Endothelial cell of umbilical vein (primary cell): ENCODE measurements around the gene ABT1. TPM values are rescaled to one million over a fixed set of nuclear protein-coding genes. Genes with fewer than 3 reads are reported as not detected.

ENCODE experiments used
- BruUV-seq: library from RNA; stranded (reverse); fragments of 400-500 nt; replicated peaks from 2 replicates; lab custom pipeline; 2021; lab: Mats Ljungman, UMichigan
- CTCF ChIA-PET: fragments of 300-600, 350-600 bp; sonication (Branson Sonifier 250); formaldehyde crosslinking; loops from one replicate; lab custom pipeline; 2021; ENCODE audit warnings: antibody characterized with exemption, inconsistent platforms; lab: Charles Lee
- POLR2A ChIA-PET: fragments of 300-600, 350-600 bp; sonication (Branson Sonifier 250); formaldehyde crosslinking; loops from one replicate; lab custom pipeline; 2021; ENCODE audit warnings: antibody characterized with exemption, inconsistent platforms; lab: Charles Lee
- DNase-seq: peaks from one replicate; pipeline ENCODE4 v3.0.0-alpha.2; 2011; ENCODE audit warnings: low read depth, low spot score
- FAIRE-seq: peaks from 2 replicates; lab custom pipeline; 2011; peaks lifted over from hg19 to GRCh38; lab: Jason Lieb, UNC
- H2AFZ ChIP-seq: 2 replicates; pipeline ENCODE4 v1.6.0; 2012; ENCODE audit warnings: low read depth, low read length, control low read depth, inconsistent platforms
- H3K27ac ChIP-seq: 2 replicates; pipeline ENCODE4 v1.5.1; 2011; ENCODE audit warnings: low read depth, mild to moderate bottlenecking, control low read depth, low read length, moderate library complexity; ENCODE audit not compliant: insufficient read depth
- H3K27me3 ChIP-seq, 2 experiments: 2 replicates each; pipeline versions ENCODE4 v1.6.0 to v1.6.1; 2011; ENCODE audit warnings: low read length in 2 of 2, mixed read lengths in 1 of 2; ENCODE audit not compliant: control insufficient read depth in 2 of 2, insufficient read depth in 2 of 2
- H3K36me3 ChIP-seq, 2 experiments: 2 replicates in 1 of 2; 3 replicates in 1 of 2; pipeline ENCODE4 v1.5.1; 2011; ENCODE audit warnings: low read length in 2 of 2, mild to moderate bottlenecking in 1 of 2, moderate library complexity in 1 of 2; ENCODE audit not compliant: control insufficient read depth in 2 of 2, insufficient read depth in 2 of 2; ENCODE audit errors: extremely low read depth in 1 of 2
- H3K4me1 ChIP-seq: 3 replicates; pipeline ENCODE4 v1.5.1; 2011; ENCODE audit warnings: mild to moderate bottlenecking, low read length; ENCODE audit not compliant: control insufficient read depth, insufficient read depth; ENCODE audit errors: extremely low read depth
- H3K4me2 ChIP-seq: 2 replicates; pipeline ENCODE4 v1.6.1; 2011; ENCODE audit warnings: low read length, control low read depth, mixed read lengths; ENCODE audit not compliant: insufficient read depth
- H3K4me3 ChIP-seq, 3 experiments: fragments of 200-600 bp in 1 of 3; sonication (generic), shearing (Covaris generic) in 1 of 3; replicated peaks in 1 of 3; 2 replicates each; pipeline ENCODE4 v1.5.1; 2011 to 2016; ENCODE audit warnings: control low read depth in 3 of 3, low read length in 3 of 3, mild to moderate bottlenecking in 2 of 3, inconsistent platforms in 1 of 3, low read depth in 1 of 3, moderate library complexity in 1 of 3; ENCODE audit not compliant: insufficient read depth in 1 of 3
- H3K79me2 ChIP-seq: 2 replicates; pipeline ENCODE4 v1.6.0; 2012; ENCODE audit warnings: low read length, inconsistent platforms; ENCODE audit not compliant: control insufficient read depth, insufficient read depth
- H3K9ac ChIP-seq: replicated peaks from 2 replicates; pipeline ENCODE3; 2011; ENCODE audit warnings: low read length, control low read depth; ENCODE audit not compliant: insufficient read depth; ENCODE audit errors: extremely low read depth
- H3K9me1 ChIP-seq: replicated peaks from 3 replicates; pipeline ENCODE4 v1.6.0; 2011; ENCODE audit warnings: mild to moderate bottlenecking, low read length; ENCODE audit not compliant: control insufficient read depth, insufficient read depth; ENCODE audit errors: extremely low read depth
- H3K9me3 ChIP-seq: replicated peaks from 2 replicates; pipeline ENCODE4 v1.5.1; 2012; ENCODE audit warnings: low read length, inconsistent platforms; ENCODE audit not compliant: control insufficient read depth, insufficient read depth
- H4K20me1 ChIP-seq: replicated peaks from 2 replicates; pipeline ENCODE3; 2011; ENCODE audit warnings: mild to moderate bottlenecking, low read length; ENCODE audit not compliant: control insufficient read depth, insufficient read depth; ENCODE audit errors: extremely low read depth
- EZH2 ChIP-seq: IDR thresholded peaks from 2 replicates; pipeline ENCODE4 v1.6.1; 2012; ENCODE audit warnings: borderline replicate concordance, low read depth, mild to moderate bottlenecking, moderate library complexity, low read length, inconsistent platforms; ENCODE audit not compliant: severe bottlenecking
- FOS ChIP-seq: IDR thresholded peaks from 2 replicates; pipeline ENCODE4 v1.6.1; 2011; ENCODE audit warnings: mild to moderate bottlenecking, low read length, moderate library complexity, borderline replicate concordance; ENCODE audit not compliant: insufficient read depth
- GATA2 ChIP-seq: IDR thresholded peaks from 2 replicates; pipeline ENCODE4 v1.7.0; 2011; ENCODE audit warnings: low read depth, mild to moderate bottlenecking, moderate library complexity, mixed read lengths, low read length; ENCODE audit not compliant: insufficient read length, insufficient read depth
- JUN ChIP-seq: IDR thresholded peaks from 2 replicates; pipeline ENCODE4 v1.6.1; 2011; ENCODE audit warnings: borderline replicate concordance, low read depth; ENCODE audit not compliant: insufficient read length, insufficient read depth
- MYC ChIP-seq: IDR thresholded peaks from one replicate; pipeline ENCODE4 v1.6.1; 2011; ENCODE audit warnings: mild to moderate bottlenecking, low read depth, low read length
- POLR2A ChIP-seq: IDR thresholded peaks from 2 replicates; pipeline ENCODE4 v1.6.1; 2012; ENCODE audit warnings: low read depth, mild to moderate bottlenecking, control low read depth, low read length
- POLR2AphosphoS5 ChIP-seq: IDR thresholded peaks from 2 replicates; pipeline ENCODE4 v1.6.1; 2012; ENCODE audit warnings: low read depth, mild to moderate bottlenecking, control low read depth, low read length, moderate library complexity; ENCODE audit not compliant: insufficient read depth
- dilution Hi-C: fragments of 300-500 bp; cut with MboI; formaldehyde crosslinking; loops from one replicate; pipeline ENCODE4 v1.15.0; 2019; ENCODE audit warnings: low sequenced_read_pairs; ENCODE audit not compliant: extremely low pct_ligation_motif_present
- intact Hi-C: fragments of 100-400 bp; cut with micrococcal nuclease; formaldehyde crosslinking; loops from one replicate; pipeline ENCODE4 v1.10.0; 2022
- polyA plus RNA-seq, 4 experiments: library from polyadenylated mRNA; depleted of rRNA in 3 of 4; stranded (reverse) in 3 of 4; unstranded in 1 of 4; fragments of >200 nt; gene quantifications; 2 replicates each; pipeline versions ENCODE4 v1.2.1 to v1.2.3, GENCODE V29; 2011 to 2012; ENCODE audit warnings: missing spikeins in 1 of 4
- total RNA-seq: library from RNA; stranded (reverse); gene quantifications from 2 replicates; pipeline ENCODE4 v1.2.3, GENCODE V29; 2021
- TF ChIP-seq, protein P1 (sequence below), 2 donors: IDR thresholded peaks; 1 replicate in 1 of 2; 2 replicates in 1 of 2; pipeline ENCODE4 v1.5.1; 2011; ENCODE audit warnings: low read length in 2 of 2, mild to moderate bottlenecking in 2 of 2, moderate library complexity in 2 of 2, control low read depth in 1 of 2, inconsistent platforms in 1 of 2, low read depth in 1 of 2; ENCODE audit not compliant: insufficient read depth in 1 of 2; ENCODE audit errors: extremely low read depth in 1 of 2
- TF ChIP-seq, protein P2 (sequence below): IDR thresholded peaks from 2 replicates; pipeline ENCODE4 v1.6.1; 2011; ENCODE audit not compliant: insufficient read depth, insufficient read length

ABT1 gene
- total and polyA plus RNA-seq, 2 donors (not counting 3 experiments of a cell fraction or from before 2014, with no cell fraction given) = 20.1 to 22.2 TPM

GRCh38 chr6:26646074-26646473 lies 49.3 kb downstream of the ABT1 start:
- peaks cover 24% of the 10 kb centered on the region for H3K79me2 ChIP-seq
- POLR2A ChIA-PET = no interaction called here
- dilution Hi-C loops = no loop called here

More at GRCh38 chr6:26646074-26646473, 49.3 kb downstream of the ABT1 start:
- no TSS peak for BruUV-seq
- intact Hi-C loops = no loop called here
- H3K4me2 ChIP-seq = no peak overlapping the region
- DNase-seq (no peak), FAIRE-seq (no peak)
- H3K4me3 ChIP-seq = no peak overlapping the region
- H4K20me1 ChIP-seq = peaks cover 4% of the 10 kb centered on the region
- H3K4me1 ChIP-seq = no peaks in the 10 kb centered on the region
- H2AFZ ChIP-seq = no peak overlapping the region
- no peak overlapping the region for H3K9ac ChIP-seq
- H3K36me3 ChIP-seq = peaks cover 6 to 12% of the 10 kb centered on the region in 2 experiments
- no peak overlapping the region for H3K27ac ChIP-seq
- CTCF ChIA-PET = no interaction called here
- no peak for TF ChIP-seq EZH2
- TF ChIP-seq, protein P1, sequence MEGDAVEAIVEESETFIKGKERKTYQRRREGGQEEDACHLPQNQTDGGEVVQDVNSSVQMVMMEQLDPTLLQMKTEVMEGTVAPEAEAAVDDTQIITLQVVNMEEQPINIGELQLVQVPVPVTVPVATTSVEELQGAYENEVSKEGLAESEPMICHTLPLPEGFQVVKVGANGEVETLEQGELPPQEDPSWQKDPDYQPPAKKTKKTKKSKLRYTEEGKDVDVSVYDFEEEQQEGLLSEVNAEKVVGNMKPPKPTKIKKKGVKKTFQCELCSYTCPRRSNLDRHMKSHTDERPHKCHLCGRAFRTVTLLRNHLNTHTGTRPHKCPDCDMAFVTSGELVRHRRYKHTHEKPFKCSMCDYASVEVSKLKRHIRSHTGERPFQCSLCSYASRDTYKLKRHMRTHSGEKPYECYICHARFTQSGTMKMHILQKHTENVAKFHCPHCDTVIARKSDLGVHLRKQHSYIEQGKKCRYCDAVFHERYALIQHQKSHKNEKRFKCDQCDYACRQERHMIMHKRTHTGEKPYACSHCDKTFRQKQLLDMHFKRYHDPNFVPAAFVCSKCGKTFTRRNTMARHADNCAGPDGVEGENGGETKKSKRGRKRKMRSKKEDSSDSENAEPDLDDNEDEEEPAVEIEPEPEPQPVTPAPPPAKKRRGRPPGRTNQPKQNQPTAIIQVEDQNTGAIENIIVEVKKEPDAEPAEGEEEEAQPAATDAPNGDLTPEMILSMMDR (IDR thresholded peaks at IDR 0.05; ENCODE audit: extremely low read depth in 1 of 2, insufficient read depth in 1 of 2, low read depth in 1 of 2, low read length in 2 of 2) = no peak
- TF ChIP-seq POLR2A = no peak
- TF ChIP-seq, protein P2, sequence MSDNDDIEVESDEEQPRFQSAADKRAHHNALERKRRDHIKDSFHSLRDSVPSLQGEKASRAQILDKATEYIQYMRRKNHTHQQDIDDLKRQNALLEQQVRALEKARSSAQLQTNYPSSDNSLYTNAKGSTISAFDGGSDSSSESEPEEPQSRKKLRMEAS = no peak
- TF ChIP-seq GATA2 = no peak
- TF ChIP-seq POLR2AphosphoS5 = no peak
- TF ChIP-seq JUN = no peak
- no peak for TF ChIP-seq FOS
- TF ChIP-seq MYC = no peak
- H3K27me3 ChIP-seq = no peaks in the 10 kb centered on the region
- no peaks in the 10 kb centered on the region for H3K9me1 ChIP-seq
- H3K9me3 ChIP-seq = no peaks in the 10 kb centered on the region

Other genes starting within 250 kb of the ABT1 start
- 14.2 and 17.9 TPM in 2 replicates for gene BTN3A2, start 231.8 kb upstream of the ABT1 start, total RNA-seq
- 6.4 and 8.6 TPM in 2 replicates for gene BTN3A2, start 231.8 kb upstream of the ABT1 start, polyA plus RNA-seq
- gene BTN2A2, start 213.8 kb upstream of the ABT1 start, total RNA-seq = 13.2 and 18.4 TPM in 2 replicates
- gene BTN2A2, start 213.8 kb upstream of the ABT1 start, polyA plus RNA-seq = 13.4 and 15.3 TPM in 2 replicates
- 9.0 and 12.1 TPM in 2 replicates for gene BTN3A1, start 194.7 kb upstream of the ABT1 start, total RNA-seq
- gene BTN3A1, start 194.7 kb upstream of the ABT1 start, polyA plus RNA-seq = 6.8 and 7.6 TPM in 2 replicates
- gene BTN3A3, start 156.4 kb upstream of the ABT1 start, total RNA-seq = 7.5 and 10.9 TPM in 2 replicates
- 5.9 and 8.1 TPM in 2 replicates for gene BTN3A3, start 156.4 kb upstream of the ABT1 start, polyA plus RNA-seq
- 23.4 and 25.1 TPM in 2 replicates for gene BTN2A1, start 139.0 kb upstream of the ABT1 start, total RNA-seq
- 26.3 and 31.9 TPM in 2 replicates for gene BTN2A1, start 139.0 kb upstream of the ABT1 start, polyA plus RNA-seq
- gene BTN1A1, start 96.7 kb upstream of the ABT1 start, total RNA-seq = not detected in 2 replicates
- not detected in 2 replicates for gene BTN1A1, start 96.7 kb upstream of the ABT1 start, polyA plus RNA-seq
- gene HMGN4, start 58.6 kb upstream of the ABT1 start, total RNA-seq = 33.7 and 36.9 TPM in 2 replicates
- 12.3 and 13.1 TPM in 2 replicates for gene HMGN4, start 58.6 kb upstream of the ABT1 start, polyA plus RNA-seq
- gene ZNF322, start 62.8 kb downstream of the ABT1 start, total RNA-seq = 15.2 and 17.0 TPM in 2 replicates
- 2.7 and 3.4 TPM in 2 replicates for gene ZNF322, start 62.8 kb downstream of the ABT1 start, polyA plus RNA-seq